IPS DF 6.9 (cell line): ENCODE data around the gene NUTF2.

Experiments used
- DNase-seq: peaks from one replicate; pipeline ENCODE4 v3.0.0-alpha.2; 2013; ENCODE audit warnings: low read depth, low spot score
- H3K27ac ChIP-seq: one replicate; pipeline ENCODE4 v1.5.1; 2013; ENCODE audit warnings: low read length, control low read depth
- H3K27me3 ChIP-seq: 2 replicates; pipeline ENCODE4 v1.6.1; 2013; ENCODE audit warnings: mild to moderate bottlenecking, low read length; ENCODE audit not compliant: control insufficient read depth, insufficient read depth
- H3K36me3 ChIP-seq: 2 replicates; pipeline ENCODE4 v1.6.1; 2013; ENCODE audit warnings: low read length; ENCODE audit not compliant: control insufficient read depth, insufficient read depth
- H3K4me1 ChIP-seq: 2 replicates; pipeline ENCODE4 v1.6.1; 2013; ENCODE audit warnings: low read length; ENCODE audit not compliant: control insufficient read depth, insufficient read depth
- H3K4me3 ChIP-seq: 2 replicates; pipeline ENCODE4 v1.5.1; 2013; ENCODE audit warnings: mild to moderate bottlenecking, low read length
- H3K9me3 ChIP-seq: 2 replicates; pipeline ENCODE4 v1.6.1; 2013; ENCODE audit warnings: low read length, inconsistent platforms; ENCODE audit not compliant: control insufficient read depth, insufficient read depth
- WGBS: extraction: QIAGEN DNeasy Blood & Tissue Kit; methylation state at CpG from one replicate; pipeline ENCODE4 v1.1.7; 2013; ENCODE audit warnings: mixed read lengths, missing lambda C conversion rate; ENCODE audit not compliant: insufficient read length, insufficient coverage; 5-methylcytosine and 5-hydroxymethylcytosine counted together

Gene NUTF2

DNA sequence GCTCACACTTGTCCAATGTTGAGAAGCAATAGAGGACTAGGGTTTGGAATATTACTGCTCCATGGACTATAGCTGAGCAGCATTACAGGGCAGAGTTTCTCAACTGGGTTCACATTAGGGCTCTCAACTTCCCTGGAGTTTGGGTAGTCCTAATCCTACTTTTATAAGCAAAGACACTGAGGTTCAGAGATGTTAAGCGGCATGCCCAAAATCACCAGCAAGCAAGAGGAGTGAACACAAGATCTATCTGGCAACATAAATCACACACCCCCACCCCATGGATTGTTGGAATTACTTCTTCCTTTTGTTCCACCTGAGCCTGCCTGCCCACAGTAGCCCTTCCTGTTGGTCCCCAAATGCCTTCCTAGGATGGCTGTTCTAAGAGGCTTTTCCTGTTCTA, 34.8 kb upstream of the NUTF2 start:
- no peaks in the 10 kb centered on the region for H3K4me1 ChIP-seq
- H3K9me3 ChIP-seq, result no peaks in the 10 kb centered on the region
- no peaks in the 10 kb centered on the region for H3K27me3 ChIP-seq
- WGBS, result no CpG with 5 or more reads among the region's 1 CpG
- no peak overlapping the region for H3K27ac ChIP-seq
- no peak for DNase-seq
- H3K4me3 ChIP-seq, result no peak overlapping the region
- H3K36me3 ChIP-seq, result no peaks in the 10 kb centered on the region

- H3K36me3 ChIP-seq, result no peaks in the 10 kb centered on the region
- no peaks in the 10 kb centered on the region for H3K27me3 ChIP-seq
- WGBS, result no CpG with 5 or more reads among the region's 8 CpGs
- H3K4me3 ChIP-seq, result no peak overlapping the region
- no peak for DNase-seq
- H3K27ac ChIP-seq, result no peak overlapping the region
- no peaks in the 10 kb centered on the region for H3K9me3 ChIP-seq
- no peaks in the 10 kb centered on the region for H3K4me1 ChIP-seq
These were observed 32.2 kb upstream of the NUTF2 start for GRCh38 chr16:67814567-67814966.

GRCh38 chr16:67820608-67821259, 26.0 kb upstream of the NUTF2 start:
- Histone ChIP-seq H3K4me3 (no peak overlapping the region), H3K4me1 (peaks cover 2% of the 10 kb centered on the region; the same call in 1 of the 2 replicates), H3K27me3 (no peaks in the 10 kb centered on the region), H3K9me3 (no peaks in the 10 kb centered on the region), H3K36me3 (no peaks in the 10 kb centered on the region), H3K27ac (no peak overlapping the region)
- DNase-seq, result no peak
- WGBS, result no CpG with 5 or more reads among the region's 11 CpGs

GRCh38 chr16:67822511-67822910, 24.2 kb upstream of the NUTF2 start:
- DNase-seq, result no peak
- H3K36me3 ChIP-seq, result peaks cover 4% of the 10 kb centered on the region; the same call in 1 of the 2 replicates
- WGBS, result no CpG with 5 or more reads among the region's 2 CpGs
- peaks cover 2% of the 10 kb centered on the region; the same call in 1 of the 2 replicates for H3K4me1 ChIP-seq
- H3K4me3 ChIP-seq, result no peak overlapping the region
- H3K9me3 ChIP-seq, result no peaks in the 10 kb centered on the region
- H3K27me3 ChIP-seq, result no peaks in the 10 kb centered on the region
- no peak overlapping the region for H3K27ac ChIP-seq

- DNase-seq, result no peak
These were observed 21.6 kb upstream of the NUTF2 start for GRCh38 chr16:67825119-67825518.

DNA sequence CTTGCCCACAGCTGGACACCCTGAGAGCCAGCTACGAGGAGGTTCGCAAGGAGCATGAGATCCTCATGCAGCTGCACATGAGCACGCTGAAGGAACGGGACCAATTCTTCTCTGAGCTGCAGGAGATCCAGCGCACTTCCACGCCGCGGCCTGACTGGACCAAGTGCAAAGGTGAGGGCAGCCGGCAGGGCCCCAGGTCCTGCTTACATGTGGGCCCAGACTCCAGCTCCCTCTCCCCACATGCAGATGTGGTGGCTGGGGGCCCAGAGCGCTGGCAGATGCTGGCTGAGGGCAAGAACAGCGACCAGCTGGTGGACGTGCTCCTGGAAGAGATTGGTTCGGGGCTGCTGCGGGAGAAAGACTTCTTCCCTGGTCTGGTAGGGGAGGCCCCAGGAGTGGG, 20.8 kb upstream of the NUTF2 start:
- WGBS, result no CpG with 5 or more reads among the region's 14 CpGs

More at GRCh38 chr16:67825119-67825518, 21.6 kb upstream of the NUTF2 start:
- H3K27ac ChIP-seq, result no peak overlapping the region
- H3K4me3 ChIP-seq, result no peak overlapping the region
- WGBS, result no CpG with 5 or more reads among the region's 8 CpGs
- H3K27me3 ChIP-seq, result no peaks in the 10 kb centered on the region
- peaks cover 2% of the 10 kb centered on the region; the same call in 1 of the 2 replicates for H3K4me1 ChIP-seq
- peaks cover 12% of the 10 kb centered on the region for H3K36me3 ChIP-seq
- no peaks in the 10 kb centered on the region for H3K9me3 ChIP-seq

GRCh38 chr16:67828651-67829050, 18.1 kb upstream of the NUTF2 start:
- H3K36me3 ChIP-seq, result peaks cover 20% of the 10 kb centered on the region
- WGBS, result no CpG with 5 or more reads among the region's 4 CpGs

More for the DNA sequence above, 20.8 kb upstream of the NUTF2 start:
- peaks cover 2% of the 10 kb centered on the region; the same call in 1 of the 2 replicates for H3K4me1 ChIP-seq
- H3K27me3 ChIP-seq, result no peaks in the 10 kb centered on the region
- H3K4me3 ChIP-seq, result no peak overlapping the region
- no peak for DNase-seq
- no peaks in the 10 kb centered on the region for H3K9me3 ChIP-seq
- H3K27ac ChIP-seq, result no peak overlapping the region
- H3K36me3 ChIP-seq, result peaks cover 16% of the 10 kb centered on the region

DNA sequence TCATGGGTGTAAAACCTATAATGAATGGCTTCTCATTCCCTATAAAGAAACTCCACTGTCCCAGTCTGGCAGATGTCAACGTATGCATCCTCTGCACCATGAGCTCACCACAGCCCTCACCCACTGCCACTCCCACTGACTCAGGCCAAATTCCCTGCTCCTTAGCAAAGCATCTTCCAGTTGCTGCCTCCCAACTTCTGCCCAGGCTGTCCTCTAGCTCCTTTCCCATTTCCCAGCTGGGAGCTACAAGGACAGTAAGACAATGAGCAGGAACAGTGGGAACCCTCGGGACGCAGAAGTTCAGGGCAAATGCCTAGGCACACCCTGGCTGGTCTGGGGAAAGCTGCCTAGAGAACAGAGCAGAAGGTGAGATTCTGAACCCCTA, 13.7 kb upstream of the NUTF2 start:
- H3K4me1 ChIP-seq, result peaks cover 2% of the 10 kb centered on the region; the same call in 1 of the 2 replicates

More at GRCh38 chr16:67828651-67829050, 18.1 kb upstream of the NUTF2 start:
- Histone ChIP-seq H3K4me1 (peaks cover 3% of the 10 kb centered on the region; the same call in 1 of the 2 replicates), H3K27me3 (no peaks in the 10 kb centered on the region), H3K4me3 (no peak overlapping the region), H3K9me3 (no peaks in the 10 kb centered on the region), H3K27ac (no peak overlapping the region)
- DNase-seq, result no peak

GRCh38 chr16:67833415-67834241, 13.1 kb upstream of the NUTF2 start:
- peak; percentile 87 for DNase-seq
- H3K27ac ChIP-seq, result no peak overlapping the region
- peak overlapping the region; percentile 81 for H3K4me3 ChIP-seq
- H3K4me1 ChIP-seq, result peaks cover 2% of the 10 kb centered on the region; the same call in 1 of the 2 replicates
- H3K36me3 ChIP-seq, result peaks cover 14% of the 10 kb centered on the region; the same call in 1 of the 2 replicates
- no peaks in the 10 kb centered on the region for H3K9me3 ChIP-seq
- no CpG with 5 or more reads among the region's 49 CpGs for WGBS
- no peaks in the 10 kb centered on the region for H3K27me3 ChIP-seq

More for the DNA sequence above, 13.7 kb upstream of the NUTF2 start:
- DNase-seq, result no peak
- H3K9me3 ChIP-seq, result no peaks in the 10 kb centered on the region
- peaks cover 14% of the 10 kb centered on the region; the same call in 1 of the 2 replicates for H3K36me3 ChIP-seq
- H3K27ac ChIP-seq, result no peak overlapping the region
- WGBS, result no CpG with 5 or more reads among the region's 3 CpGs
- H3K27me3 ChIP-seq, result no peaks in the 10 kb centered on the region
- H3K4me3 ChIP-seq, result peak overlapping the region; percentile 81

DNA sequence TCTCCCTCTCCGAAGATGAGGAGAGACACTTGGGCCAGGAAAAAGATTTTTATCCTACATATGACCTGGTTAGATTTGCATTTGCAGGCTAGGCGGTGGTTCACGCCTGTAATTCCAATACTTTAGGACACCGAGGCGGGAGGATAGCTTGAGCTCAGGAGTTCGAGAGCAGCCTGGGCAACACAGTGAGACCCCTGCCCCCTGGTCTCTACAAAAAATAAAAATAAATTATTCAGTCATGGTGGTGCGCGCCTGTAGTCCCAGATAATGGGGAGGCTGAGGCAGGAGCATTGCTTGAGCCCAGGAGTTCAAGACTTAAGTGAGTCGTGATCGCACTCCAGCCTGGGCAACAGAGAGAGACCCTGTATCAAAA, 12.5 kb upstream of the NUTF2 start:
- DNase-seq, result no peak
- no peaks in the 10 kb centered on the region for H3K9me3 ChIP-seq
- peaks cover 2% of the 10 kb centered on the region; the same call in 1 of the 2 replicates for H3K4me1 ChIP-seq
- no peak overlapping the region for H3K27ac ChIP-seq
- no peak overlapping the region for H3K4me3 ChIP-seq
- peaks cover 13% of the 10 kb centered on the region; the same call in 1 of the 2 replicates for H3K36me3 ChIP-seq
- WGBS, result no CpG with 5 or more reads among the region's 10 CpGs
- no peaks in the 10 kb centered on the region for H3K27me3 ChIP-seq
